ENCODE measurements around the gene CERS6.

CERS6 gene

DNA sequence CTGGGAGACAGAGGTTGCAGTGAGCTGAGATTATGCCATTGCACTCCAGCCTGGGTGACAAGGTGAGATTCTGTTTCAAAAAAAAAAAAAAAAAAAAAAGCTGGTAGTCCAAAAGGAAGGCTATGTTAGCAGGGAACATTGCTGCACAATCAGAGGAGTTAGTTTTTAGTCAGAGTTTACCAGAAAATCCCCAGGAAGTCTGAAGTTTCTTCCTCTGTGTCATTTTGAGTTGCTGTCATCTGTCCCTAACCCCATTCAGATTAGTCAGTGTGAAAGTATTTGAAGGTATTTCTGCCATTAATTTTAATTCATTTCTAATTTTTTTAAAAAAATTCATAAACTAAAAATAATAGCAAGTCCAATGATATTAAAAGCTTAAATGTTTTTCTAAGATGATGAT, 33.5 kb upstream of the CERS6 start:
- no peak overlapping the region for H3K27ac ChIP-seq (ENCODE audit: extremely low read depth, low read depth, low read length)
- no peak for TF ChIP-seq ZNF138 (tag by site-specific recombination; IDR thresholded peaks at IDR 0.05; ENCODE audit: borderline replicate concordance)
- TF ChIP-seq ZNF658 (tag by site-specific recombination; IDR thresholded peaks at IDR 0.05): no peak
- no peak for TF ChIP-seq ZNF530 (tag by site-specific recombination; IDR thresholded peaks at IDR 0.05; ENCODE audit: low read depth)
- TF ChIP-seq, protein P1, sequence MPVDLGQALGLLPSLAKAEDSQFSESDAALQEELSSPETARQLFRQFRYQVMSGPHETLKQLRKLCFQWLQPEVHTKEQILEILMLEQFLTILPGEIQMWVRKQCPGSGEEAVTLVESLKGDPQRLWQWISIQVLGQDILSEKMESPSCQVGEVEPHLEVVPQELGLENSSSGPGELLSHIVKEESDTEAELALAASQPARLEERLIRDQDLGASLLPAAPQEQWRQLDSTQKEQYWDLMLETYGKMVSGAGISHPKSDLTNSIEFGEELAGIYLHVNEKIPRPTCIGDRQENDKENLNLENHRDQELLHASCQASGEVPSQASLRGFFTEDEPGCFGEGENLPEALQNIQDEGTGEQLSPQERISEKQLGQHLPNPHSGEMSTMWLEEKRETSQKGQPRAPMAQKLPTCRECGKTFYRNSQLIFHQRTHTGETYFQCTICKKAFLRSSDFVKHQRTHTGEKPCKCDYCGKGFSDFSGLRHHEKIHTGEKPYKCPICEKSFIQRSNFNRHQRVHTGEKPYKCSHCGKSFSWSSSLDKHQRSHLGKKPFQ (tag by site-specific recombination; IDR thresholded peaks at IDR 0.05): no peak
- TF ChIP-seq ZFP41 (tag by site-specific recombination; IDR thresholded peaks at IDR 0.05; ENCODE audit: borderline replicate concordance): no peak
- no peak for TF ChIP-seq KLF1 (tag by site-specific recombination; IDR thresholded peaks at IDR 0.05)
- no peak for TF ChIP-seq ZNF302 (tag by site-specific recombination; IDR thresholded peaks at IDR 0.05; ENCODE audit: low read depth)
- no peak for TF ChIP-seq KLF16 (tag by site-specific recombination; IDR thresholded peaks at IDR 0.05)
- TF ChIP-seq YY1 (tag by site-specific recombination; IDR thresholded peaks at IDR 0.05): no peak
- no peak for TF ChIP-seq REST (tag by site-specific recombination; IDR thresholded peaks at IDR 0.05)
- no peak for TF ChIP-seq OSR2 (tag by site-specific recombination; IDR thresholded peaks at IDR 0.05)
- TF ChIP-seq ZNF155 (tag by site-specific recombination; IDR thresholded peaks at IDR 0.05): no peak
- no peak for TF ChIP-seq ZNF837 (tag by site-specific recombination; IDR thresholded peaks at IDR 0.05)
- TF ChIP-seq ZNF768 (tag by site-specific recombination; IDR thresholded peaks at IDR 0.05): no peak
- no peaks in the 10 kb centered on the region for H3K9me3 ChIP-seq (ENCODE audit: control insufficient read depth, insufficient read depth, low read depth, low read length)
- H3K36me3 ChIP-seq (ENCODE audit: control insufficient read depth in 2 of 2, insufficient read depth in 1 of 2, low read length in 2 of 2): no peaks in the 10 kb centered on the region
- no peak overlapping the region for H3K4me3 ChIP-seq (ENCODE audit: low read depth, low read length)
- POLR2A ChIA-PET: interaction anchor here (0.6 kb wide), 1 partner anchor 33 kb away, joined by 4 read pairs; no protein-coding TSS in a partner anchor
- CTCF ChIA-PET: interaction anchor here (1.1 kb wide), 1 partner anchor 12 kb away, joined by 3 read pairs; no protein-coding TSS in a partner anchor
- H3K4me1 ChIP-seq (ENCODE audit: control insufficient read depth, insufficient read depth, low read length): no peaks in the 10 kb centered on the region

- ChIA-PET POLR2A (no interaction called here), CTCF (no interaction called here)
- Histone ChIP-seq H3K9me3 (ENCODE audit: control insufficient read depth, insufficient read depth, low read depth, low read length) (no peaks in the 10 kb centered on the region), H3K36me3 (ENCODE audit: control insufficient read depth in 2 of 2, insufficient read depth in 1 of 2, low read length in 2 of 2) (no peaks in the 10 kb centered on the region), H3K4me3 (ENCODE audit: low read depth, low read length) (no peak overlapping the region), H3K27ac (ENCODE audit: extremely low read depth, low read depth, low read length) (no peak overlapping the region), H3K4me1 (ENCODE audit: control insufficient read depth, insufficient read depth, low read length) (no peaks in the 10 kb centered on the region)
- no peak for TF ChIP-seq ZNF501 (tag by site-specific recombination; IDR thresholded peaks at IDR 0.05)
- no peak for TF ChIP-seq ZNF155 (tag by site-specific recombination; IDR thresholded peaks at IDR 0.05)
- TF ChIP-seq ZNF366 (tag by site-specific recombination; conservative IDR thresholded peaks at IDR 0.05): no peak
- TF ChIP-seq RBAK (tag by site-specific recombination; IDR thresholded peaks at IDR 0.05): no peak
- no peak for TF ChIP-seq ZNF621 (tag by site-specific recombination; IDR thresholded peaks at IDR 0.05)
- no peak for TF ChIP-seq ZNF48 (tag by site-specific recombination; IDR thresholded peaks at IDR 0.05)
- TF ChIP-seq ZNF785 (tag by site-specific recombination; IDR thresholded peaks at IDR 0.05): no peak
- TF ChIP-seq REPIN1 (tag by site-specific recombination; IDR thresholded peaks at IDR 0.05; ENCODE audit: low read depth): no peak
- TF ChIP-seq ZNF837 (tag by site-specific recombination; IDR thresholded peaks at IDR 0.05): no peak
- no peak for TF ChIP-seq BCL6B (tag by site-specific recombination; IDR thresholded peaks at IDR 0.05)
- TF ChIP-seq ZNF248 (tag by site-specific recombination; IDR thresholded peaks at IDR 0.05): no peak
- TF ChIP-seq ZEB2 (tag by site-specific recombination; IDR thresholded peaks at IDR 0.05): no peak
Observed at GRCh38 chr2:168424112-168424951, 31.7 kb upstream of the CERS6 start.
